ENCODE data around the gene CREB5. TPM values are rescaled to one million over a fixed set of nuclear protein-coding genes. Genes with fewer than 3 reads are reported as not detected.

Gene CREB5
- total and polyA plus RNA-seq, 2 of the 8 experiments (the other 6 are each of a cell fraction or from before 2014, with no cell fraction given), result 2.4 to 2.7 TPM

GRCh38 chr7:28510026-28510369, 97.7 kb downstream of the CREB5 start (continued):
- TF ChIP-seq, protein P1, sequence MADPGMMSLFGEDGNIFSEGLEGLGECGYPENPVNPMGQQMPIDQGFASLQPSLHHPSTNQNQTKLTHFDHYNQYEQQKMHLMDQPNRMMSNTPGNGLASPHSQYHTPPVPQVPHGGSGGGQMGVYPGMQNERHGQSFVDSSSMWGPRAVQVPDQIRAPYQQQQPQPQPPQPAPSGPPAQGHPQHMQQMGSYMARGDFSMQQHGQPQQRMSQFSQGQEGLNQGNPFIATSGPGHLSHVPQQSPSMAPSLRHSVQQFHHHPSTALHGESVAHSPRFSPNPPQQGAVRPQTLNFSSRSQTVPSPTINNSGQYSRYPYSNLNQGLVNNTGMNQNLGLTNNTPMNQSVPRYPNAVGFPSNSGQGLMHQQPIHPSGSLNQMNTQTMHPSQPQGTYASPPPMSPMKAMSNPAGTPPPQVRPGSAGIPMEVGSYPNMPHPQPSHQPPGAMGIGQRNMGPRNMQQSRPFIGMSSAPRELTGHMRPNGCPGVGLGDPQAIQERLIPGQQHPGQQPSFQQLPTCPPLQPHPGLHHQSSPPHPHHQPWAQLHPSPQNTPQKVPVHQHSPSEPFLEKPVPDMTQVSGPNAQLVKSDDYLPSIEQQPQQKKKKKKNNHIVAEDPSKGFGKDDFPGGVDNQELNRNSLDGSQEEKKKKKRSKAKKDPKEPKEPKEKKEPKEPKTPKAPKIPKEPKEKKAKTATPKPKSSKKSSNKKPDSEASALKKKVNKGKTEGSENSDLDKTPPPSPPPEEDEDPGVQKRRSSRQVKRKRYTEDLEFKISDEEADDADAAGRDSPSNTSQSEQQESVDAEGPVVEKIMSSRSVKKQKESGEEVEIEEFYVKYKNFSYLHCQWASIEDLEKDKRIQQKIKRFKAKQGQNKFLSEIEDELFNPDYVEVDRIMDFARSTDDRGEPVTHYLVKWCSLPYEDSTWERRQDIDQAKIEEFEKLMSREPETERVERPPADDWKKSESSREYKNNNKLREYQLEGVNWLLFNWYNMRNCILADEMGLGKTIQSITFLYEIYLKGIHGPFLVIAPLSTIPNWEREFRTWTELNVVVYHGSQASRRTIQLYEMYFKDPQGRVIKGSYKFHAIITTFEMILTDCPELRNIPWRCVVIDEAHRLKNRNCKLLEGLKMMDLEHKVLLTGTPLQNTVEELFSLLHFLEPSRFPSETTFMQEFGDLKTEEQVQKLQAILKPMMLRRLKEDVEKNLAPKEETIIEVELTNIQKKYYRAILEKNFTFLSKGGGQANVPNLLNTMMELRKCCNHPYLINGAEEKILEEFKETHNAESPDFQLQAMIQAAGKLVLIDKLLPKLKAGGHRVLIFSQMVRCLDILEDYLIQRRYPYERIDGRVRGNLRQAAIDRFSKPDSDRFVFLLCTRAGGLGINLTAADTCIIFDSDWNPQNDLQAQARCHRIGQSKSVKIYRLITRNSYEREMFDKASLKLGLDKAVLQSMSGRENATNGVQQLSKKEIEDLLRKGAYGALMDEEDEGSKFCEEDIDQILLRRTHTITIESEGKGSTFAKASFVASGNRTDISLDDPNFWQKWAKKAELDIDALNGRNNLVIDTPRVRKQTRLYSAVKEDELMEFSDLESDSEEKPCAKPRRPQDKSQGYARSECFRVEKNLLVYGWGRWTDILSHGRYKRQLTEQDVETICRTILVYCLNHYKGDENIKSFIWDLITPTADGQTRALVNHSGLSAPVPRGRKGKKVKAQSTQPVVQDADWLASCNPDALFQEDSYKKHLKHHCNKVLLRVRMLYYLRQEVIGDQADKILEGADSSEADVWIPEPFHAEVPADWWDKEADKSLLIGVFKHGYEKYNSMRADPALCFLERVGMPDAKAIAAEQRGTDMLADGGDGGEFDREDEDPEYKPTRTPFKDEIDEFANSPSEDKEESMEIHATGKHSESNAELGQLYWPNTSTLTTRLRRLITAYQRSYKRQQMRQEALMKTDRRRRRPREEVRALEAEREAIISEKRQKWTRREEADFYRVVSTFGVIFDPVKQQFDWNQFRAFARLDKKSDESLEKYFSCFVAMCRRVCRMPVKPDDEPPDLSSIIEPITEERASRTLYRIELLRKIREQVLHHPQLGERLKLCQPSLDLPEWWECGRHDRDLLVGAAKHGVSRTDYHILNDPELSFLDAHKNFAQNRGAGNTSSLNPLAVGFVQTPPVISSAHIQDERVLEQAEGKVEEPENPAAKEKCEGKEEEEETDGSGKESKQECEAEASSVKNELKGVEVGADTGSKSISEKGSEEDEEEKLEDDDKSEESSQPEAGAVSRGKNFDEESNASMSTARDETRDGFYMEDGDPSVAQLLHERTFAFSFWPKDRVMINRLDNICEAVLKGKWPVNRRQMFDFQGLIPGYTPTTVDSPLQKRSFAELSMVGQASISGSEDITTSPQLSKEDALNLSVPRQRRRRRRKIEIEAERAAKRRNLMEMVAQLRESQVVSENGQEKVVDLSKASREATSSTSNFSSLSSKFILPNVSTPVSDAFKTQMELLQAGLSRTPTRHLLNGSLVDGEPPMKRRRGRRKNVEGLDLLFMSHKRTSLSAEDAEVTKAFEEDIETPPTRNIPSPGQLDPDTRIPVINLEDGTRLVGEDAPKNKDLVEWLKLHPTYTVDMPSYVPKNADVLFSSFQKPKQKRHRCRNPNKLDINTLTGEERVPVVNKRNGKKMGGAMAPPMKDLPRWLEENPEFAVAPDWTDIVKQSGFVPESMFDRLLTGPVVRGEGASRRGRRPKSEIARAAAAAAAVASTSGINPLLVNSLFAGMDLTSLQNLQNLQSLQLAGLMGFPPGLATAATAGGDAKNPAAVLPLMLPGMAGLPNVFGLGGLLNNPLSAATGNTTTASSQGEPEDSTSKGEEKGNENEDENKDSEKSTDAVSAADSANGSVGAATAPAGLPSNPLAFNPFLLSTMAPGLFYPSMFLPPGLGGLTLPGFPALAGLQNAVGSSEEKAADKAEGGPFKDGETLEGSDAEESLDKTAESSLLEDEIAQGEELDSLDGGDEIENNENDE (IDR thresholded peaks at IDR 0.05; ENCODE audit: insufficient replicate concordance, low read length), result no peak
- TF ChIP-seq SAP30 (IDR thresholded peaks at IDR 0.05; ENCODE audit: insufficient read depth, insufficient replicate concordance, low read length), result no peak
- no peak for TF ChIP-seq NANOG (IDR thresholded peaks at IDR 0.05; ENCODE audit: insufficient read depth, low read depth, low read length, poor library complexity, severe bottlenecking)
- TF ChIP-seq, protein P2, sequence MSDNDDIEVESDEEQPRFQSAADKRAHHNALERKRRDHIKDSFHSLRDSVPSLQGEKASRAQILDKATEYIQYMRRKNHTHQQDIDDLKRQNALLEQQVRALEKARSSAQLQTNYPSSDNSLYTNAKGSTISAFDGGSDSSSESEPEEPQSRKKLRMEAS (IDR thresholded peaks at IDR 0.05), result no peak
- TF ChIP-seq ASH2L (IDR thresholded peaks at IDR 0.05; ENCODE audit: low read length), result no peak
- TF ChIP-seq TBP (IDR thresholded peaks at IDR 0.05; ENCODE audit: low read depth, low read length), result no peak
- no peak for TF ChIP-seq ATF2 (IDR thresholded peaks at IDR 0.05; ENCODE audit: low read length)
- no peak for TF ChIP-seq CHD2 (IDR thresholded peaks at IDR 0.05; ENCODE audit: low read length)
- no peak for TF ChIP-seq RAD21 (IDR thresholded peaks at IDR 0.05 in 1 of 2, conservative IDR thresholded peaks at IDR 0.05 in 1 of 2; ENCODE audit: low read depth in 2 of 2, low read length in 2 of 2)
